Femur (tissue), 1 donor: Measurements from ENCODE around the gene ATP5F1D.

ENCODE experiments used
- DNase-seq: peaks from one replicate; pipeline ENCODE4 v3.0.0-alpha.2; 2017

The ATP5F1D gene

DNA sequence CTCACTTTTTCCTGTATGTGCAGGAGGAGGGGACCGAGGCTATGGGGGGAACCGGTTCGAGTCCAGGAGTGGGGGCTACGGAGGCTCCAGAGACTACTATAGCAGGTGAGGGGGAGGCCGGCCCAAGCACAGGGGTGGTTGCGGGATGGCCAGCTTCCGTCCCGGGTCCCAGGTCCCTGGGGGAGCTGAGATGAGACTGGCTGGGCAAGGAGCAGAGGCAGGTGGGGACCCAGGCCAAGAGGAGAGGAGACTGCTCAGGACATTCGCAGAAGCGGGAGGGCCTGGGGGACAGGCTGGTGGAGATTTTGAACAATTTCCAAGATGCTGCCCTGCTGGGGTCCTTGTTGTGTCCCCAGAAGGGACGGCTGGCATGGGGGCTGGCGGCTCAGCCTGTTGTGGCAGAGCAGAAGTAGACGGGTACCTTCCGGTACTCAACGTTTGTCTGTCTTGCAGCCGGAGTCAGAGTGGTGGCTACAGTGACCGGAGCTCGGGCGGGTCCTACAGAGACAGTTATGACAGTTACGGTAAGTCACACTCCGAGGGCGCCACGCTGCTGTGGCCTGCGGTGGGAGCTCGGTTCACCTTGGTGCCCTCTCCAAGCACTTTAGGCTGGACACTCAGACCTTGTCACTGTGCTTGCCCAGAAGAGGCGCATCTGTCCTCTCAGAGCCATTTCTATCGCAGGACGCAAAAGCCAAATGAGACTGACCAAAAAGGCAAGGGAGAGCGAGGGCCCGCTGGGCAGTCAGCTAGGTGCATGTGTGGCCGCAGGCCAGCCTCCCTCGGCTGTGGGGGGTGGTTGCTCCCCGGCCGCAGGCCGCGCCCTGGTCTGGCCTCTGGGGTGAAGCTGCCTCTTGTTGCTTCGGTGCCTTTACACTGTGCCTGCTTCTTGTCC, 30.2 kb downstream of the ATP5F1D start:
- DNase-seq: no peak

DNA sequence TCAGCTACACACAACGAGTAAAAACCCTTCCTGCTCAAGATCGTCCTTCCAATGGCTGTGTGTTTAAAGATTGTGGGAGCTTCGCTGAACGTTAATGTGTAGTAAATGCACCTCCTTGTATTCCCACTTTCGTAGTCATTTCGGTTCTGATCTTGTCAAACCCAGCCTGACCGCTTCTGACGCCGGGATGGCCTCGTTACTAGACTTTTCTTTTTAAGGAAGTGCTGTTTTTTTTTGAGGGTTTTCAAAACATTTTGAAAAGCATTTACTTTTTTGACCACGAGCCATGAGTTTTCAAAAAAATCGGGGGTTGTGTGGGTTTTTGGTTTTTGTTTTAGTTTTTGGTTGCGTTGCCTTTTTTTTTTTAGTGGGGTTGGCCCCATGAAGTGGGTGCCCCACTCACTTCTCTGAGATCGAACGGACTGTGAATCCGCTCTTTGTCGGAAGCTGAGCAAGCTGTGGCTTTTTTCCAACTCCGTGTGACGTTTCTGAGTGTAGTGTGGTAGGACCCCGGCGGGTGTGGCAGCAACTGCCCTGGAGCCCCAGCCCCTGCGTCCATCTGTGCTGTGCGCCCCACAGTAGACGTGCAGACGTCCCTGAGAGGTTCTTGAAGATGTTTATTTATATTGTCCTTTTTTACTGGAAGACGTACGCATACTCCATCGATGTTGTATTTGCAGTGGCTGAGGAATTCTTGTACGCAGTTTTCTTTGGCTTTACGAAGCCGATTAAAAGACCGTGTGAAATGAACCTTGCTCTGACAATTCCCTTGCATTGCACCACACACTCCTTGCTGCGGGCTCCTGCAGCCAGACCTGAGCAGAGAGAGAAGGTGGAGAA, 31.1 kb downstream of the ATP5F1D start:
- DNase-seq: no peak

DNA sequence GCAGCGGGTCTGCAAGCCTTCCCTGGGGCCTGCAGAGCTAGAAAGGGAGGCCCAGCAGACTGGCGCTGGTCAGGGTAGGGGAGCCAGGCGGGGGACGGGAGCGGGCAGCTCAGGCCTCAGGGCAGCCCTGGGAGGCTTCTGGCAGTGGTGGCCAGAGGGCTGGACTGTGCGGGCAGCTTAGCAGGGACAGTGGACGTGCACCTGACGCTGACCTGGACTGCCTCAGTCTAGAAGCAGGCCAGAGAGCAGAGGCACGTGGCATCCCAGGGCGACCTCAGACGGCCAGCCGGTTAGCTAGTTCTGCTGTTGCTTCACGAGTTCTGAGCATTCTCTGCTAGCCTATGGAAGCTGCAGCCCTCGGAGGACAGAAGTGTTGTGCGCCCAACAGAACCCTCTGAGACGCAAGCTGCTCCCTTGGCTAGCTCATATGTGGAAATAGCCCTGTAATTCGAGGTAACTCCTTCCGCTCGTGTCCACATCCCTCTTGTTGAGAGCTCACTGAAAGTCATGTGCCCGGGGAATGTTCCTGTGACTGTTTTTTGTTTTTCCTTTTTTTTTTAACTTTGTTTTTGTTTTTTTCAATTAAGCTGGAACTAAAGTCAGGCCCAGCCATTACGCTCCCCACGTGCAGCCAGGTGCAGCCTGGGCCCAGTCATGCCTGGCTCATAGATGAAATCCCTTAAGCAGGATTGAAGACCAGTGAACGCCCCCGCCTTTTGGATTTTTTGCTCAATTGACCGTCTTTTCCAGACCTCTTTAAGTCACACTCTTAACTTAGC, 31.9 kb downstream of the ATP5F1D start:
- DNase-seq: no peak

- no peak for DNase-seq
Measured at GRCh38 chr19:1274081-1274851, 32.7 kb downstream of the ATP5F1D start.

- DNase-seq: no peak
Measured at GRCh38 chr19:1274852-1275259, 33.3 kb downstream of the ATP5F1D start.

DNA sequence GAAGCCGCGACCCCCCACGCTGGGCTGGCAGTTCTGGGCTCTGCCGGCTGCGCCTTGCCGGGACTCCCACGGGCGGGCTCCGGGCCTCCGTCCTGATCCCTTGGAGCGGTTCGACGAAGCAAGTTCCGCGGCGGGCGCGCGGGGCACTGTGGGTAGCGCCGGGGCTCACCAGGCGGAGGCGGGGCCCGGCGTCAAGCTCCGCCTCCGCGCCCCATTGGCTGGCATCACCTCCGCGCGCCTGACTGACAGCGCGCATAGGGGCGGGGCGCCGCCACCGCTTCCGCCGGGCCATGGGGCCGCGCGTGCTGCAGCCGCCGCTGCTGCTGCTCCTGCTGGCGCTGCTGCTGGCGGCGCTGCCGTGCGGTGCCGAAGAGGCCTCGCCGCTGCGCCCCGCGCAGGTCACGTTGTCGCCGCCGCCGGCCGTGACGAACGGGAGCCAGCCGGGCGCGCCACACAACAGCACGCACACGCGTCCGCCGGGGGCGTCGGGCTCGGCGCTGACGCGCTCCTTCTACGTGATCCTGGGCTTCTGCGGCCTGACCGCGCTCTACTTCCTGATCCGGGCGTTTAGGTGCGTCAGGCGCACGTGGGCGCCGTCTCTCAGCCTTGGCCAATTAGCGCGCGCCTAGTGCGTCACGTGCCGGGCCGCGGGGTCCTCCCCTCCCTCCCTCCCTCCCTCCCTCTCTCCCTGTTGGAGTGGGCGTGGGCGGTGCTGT, 33.9 kb downstream of the ATP5F1D start, which contains the start of gene FAM174C:
Gene FAM174C, plus strand, starts transcription at position 271 of the 716 bp plus-strand sequence. Its CDS starts 20 bp downstream, at position 291.
- DNase-seq: peak; percentile 97

DNA sequence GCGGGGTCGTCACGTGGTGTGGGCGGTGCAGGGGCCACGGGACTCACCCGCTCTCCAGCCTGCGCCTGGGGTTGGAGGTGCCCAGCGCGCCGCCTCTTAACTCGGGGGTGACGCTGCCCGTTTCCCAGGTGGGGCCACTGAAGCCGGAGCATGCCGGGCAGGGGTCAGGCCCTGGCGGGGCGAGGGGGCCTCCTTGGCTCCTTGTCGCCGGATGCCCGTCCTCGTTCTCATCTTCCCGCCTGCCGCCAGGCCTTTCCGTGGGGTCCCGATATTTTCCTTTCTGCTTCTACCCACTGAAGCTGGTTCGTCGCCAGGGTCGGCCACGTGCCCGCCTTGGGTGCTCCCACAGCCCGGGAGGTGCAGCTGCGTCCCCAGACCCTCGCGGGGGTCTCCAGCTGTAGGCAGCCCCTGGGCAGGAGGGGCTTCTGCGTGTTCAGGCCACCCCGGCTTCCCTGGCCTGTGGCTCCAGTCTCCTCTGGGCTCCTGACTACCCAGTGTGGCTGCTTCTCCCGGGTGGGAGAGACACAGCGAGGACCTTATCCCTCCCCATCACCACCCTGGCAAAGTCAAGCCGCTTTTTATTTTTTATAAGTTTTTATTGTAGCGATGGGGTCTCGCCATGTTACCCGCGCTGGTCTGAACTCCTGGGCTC, 34.6 kb downstream of the ATP5F1D start:
- no peak for DNase-seq

GRCh38 chr19:1276628-1277022, 35.1 kb downstream of the ATP5F1D start:
- no peak for DNase-seq

DNA sequence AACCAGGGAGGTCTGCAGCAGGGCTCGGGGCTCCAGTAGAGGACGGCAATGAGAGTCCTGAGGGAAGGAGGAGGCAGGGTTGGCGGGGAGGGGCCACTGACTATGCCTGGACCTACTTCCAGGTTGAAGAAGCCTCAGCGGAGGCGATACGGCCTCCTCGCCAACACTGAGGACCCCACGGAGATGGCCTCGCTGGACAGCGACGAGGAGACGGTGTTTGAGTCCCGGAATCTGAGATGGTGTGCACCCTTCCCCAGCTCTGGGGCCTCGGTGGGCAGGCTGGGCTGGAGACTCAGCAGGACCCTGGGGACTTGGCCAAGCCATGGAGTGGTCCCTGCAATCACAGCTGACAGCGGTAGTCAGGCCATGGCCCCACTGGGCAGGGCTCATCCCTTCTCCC, 35.5 kb downstream of the ATP5F1D start:
- no peak for DNase-seq

GRCh38 chr19:1278074-1278473, 36.5 kb downstream of the ATP5F1D start:
- no peak for DNase-seq

GRCh38 chr19:1278713-1279660, 37.4 kb downstream of the ATP5F1D start:
- DNase-seq: no peak

- peak; percentile 92 for DNase-seq
Measured at GRCh38 chr19:1279782-1280341, 38.3 kb downstream of the ATP5F1D start.

DNA sequence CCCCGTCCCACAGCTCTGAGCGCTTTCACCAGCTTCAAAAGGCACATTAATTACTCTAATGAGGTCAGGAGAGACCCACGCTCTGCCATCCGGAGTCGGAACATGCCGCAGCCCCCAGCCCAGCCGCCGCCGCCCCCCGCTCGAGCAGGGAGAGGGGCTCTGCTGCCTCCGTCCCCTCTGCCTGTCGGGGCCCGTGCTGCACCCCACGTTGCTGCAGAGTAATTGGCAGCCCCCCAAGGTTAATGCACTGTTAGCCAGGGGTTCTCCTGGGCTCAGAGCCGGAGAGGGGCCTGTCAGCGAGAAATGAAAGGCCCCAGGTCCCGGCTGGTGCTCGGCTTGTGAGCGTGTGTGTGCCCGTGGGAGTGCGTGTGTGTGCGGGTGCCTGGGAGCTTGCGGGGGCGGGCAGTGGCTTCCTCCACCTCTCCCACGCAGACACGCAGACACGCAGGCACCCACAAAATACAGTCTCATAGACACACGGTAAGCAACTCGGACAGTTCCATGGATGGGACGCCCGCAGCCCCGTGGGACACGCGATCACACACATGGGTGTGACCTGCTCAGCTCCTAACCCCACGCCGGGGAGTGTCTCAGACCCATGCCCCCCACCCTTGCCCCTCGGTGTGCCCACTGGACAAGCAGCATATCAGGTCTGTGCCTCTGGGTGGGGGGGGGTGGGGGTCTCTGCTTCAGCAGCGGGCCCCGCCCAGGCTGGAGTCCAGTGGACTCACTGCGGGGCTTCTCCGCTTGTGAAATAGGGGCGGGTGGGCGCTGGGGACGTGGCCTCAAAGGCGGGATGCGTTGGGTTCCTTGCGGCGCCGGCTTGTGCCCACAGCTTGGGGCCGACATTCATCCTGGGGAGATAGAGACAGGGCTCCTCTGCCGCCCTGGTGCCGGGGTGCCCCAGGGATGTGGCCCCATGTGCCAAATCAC, 39.4 kb downstream of the ATP5F1D start:
- no peak for DNase-seq

DNA sequence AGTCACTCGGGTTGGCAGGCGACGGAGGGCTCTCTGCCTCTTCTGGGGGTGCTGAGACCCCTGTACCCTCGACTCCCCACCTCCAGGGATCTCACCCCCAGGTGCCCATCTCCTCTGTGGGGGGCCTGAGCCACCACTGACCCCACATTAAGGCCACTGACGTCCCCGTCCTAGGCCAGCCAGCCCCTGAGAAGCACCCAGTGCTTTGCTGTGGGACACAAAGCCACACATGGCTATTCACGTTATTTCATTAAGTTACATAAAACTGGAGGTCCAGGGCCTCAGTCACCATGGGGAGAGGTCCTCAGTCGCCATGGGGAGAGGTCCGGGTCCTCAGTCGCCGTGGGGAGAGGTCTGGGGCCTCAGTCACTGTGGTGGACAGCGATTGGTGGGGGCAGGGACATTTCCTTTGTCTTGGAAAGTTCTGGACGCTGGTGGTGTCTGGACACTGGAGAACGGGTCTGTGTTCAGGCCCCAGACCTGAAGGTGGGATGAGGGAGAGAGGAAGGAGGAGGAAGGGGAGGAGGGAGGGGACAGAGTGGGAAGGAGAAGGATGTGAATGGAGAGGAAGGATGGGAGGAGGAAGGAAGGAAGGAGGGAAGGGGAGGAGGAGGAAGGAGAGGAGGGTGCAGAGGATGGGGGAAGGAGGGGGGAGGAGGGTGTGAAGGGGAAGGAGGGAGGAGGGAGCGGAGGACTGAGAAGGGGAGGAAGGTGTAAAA, 40.2 kb downstream of the ATP5F1D start:
- no peak for DNase-seq

GRCh38 chr19:1282588-1283206, 41.1 kb downstream of the ATP5F1D start:
- no peak for DNase-seq

GRCh38 chr19:1283207-1283916, 41.8 kb downstream of the ATP5F1D start:
- no peak for DNase-seq
